HG02571 (cell line): ENCODE measurements around the gene UQCRC2.
"Not testable (repeated sequence)": the region's sequence is repeated elsewhere in the genome, so short reads cannot be mapped to it uniquely, and the experiment has no call there.

ENCODE experiments used
- ATAC-seq: cut with Tn5 transposase; IDR thresholded peaks from one replicate; pipeline ENCODE4 v1.9.1; 2021; ENCODE audit warnings: mild to moderate bottlenecking, moderate library complexity; ENCODE audit not compliant: unreplicated experiment

UQCRC2 gene

DNA sequence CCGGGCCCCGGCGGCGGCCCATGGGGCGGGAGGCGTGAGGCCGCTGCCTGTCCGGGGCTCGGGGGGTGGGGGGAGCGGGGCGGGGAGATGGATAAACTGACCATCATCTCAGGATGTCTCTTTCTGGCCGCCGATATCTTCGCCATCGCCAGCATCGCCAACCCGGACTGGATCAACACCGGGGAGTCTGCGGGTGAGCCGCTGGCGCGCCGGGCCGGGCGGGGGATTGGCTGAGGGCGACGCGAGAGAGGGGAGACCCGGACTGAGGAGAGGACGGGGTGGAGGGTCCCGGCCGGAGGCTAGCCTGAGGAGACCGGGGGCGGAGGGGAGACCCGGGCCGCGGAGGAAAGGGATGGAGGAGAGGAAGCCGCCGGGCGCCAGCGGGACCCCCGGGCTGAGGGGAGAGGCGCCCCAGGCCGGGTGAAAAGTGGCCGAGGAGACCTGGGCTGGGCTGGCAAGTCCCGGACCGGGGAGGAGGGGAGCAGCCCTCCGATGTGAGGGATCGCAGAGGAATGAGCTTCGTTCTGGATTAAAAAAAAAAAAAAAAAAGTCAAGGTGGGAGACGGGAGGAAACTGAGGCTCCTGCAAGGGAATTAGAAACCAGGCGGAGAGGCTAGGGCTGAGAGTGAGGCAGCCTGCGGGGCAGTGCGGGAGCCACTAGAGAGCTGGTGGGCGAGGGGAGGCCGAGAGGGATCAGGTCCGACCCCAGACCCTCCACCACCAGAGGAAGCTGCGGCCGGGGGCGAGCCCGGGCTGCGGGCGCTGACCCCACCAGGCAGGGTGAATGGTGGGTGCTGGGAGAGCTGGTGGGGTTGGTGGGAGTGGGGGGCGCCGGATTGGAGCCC, 55.3 kb downstream of the UQCRC2 start:
- ATAC-seq = no peak

DNA sequence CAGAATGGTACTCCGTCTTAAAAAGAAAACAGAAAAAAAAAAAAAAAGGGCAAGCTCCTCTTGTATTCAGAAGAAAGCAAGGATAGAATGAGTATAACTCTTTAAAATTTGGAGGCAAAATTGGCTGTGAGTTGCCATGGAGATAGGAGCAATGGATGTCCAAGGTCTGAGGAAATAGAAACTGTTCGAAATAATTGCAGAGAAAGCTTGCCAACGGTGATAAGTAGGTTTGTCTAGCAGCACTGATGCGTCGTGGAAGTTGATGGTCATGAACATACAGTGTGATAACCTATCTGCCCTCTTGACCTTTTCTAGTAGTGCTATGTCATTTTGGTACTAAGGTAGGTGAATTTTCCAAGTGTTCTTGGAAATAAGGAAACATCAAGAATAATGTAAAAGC, 57.7 kb downstream of the UQCRC2 start:
- ATAC-seq = no peak

DNA sequence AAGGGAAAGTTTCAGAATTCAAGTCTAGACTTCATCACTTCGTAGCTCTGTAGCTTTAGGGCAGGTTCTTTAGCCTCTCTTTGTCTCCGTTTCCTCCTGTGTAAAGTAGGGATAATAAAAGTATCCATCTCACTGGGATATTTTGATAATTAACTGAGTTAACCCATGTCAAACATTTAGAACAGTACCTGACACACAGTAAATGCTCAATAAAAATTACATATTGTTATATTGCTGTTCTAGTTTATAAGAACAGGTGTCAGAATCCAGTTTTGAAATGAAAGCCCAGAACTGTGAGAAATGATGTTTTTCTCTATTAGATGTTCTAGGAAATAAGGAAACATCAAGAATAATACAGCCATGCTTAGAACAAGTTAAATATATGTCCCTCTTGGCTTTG, 59.1 kb downstream of the UQCRC2 start:
- ATAC-seq = no peak

DNA sequence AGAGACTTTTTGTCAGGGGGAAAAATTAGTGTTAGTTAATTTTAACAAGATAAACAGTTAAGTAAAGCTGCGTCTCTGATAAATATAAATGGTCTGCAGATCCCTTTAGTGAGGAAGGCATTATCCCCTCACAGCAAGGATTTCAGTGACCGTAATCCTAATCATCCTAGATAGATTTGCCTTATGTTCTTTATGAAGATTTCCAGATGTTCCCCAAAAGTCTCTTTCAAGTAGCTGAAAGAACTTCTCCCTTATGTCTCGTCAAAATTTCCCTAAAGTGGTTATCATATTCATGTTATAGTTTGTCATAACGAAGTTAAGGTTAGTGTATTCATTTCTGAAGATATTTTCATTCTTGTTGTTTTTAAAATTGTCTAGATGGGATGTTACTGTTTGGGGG, 60.3 kb downstream of the UQCRC2 start:
- ATAC-seq = no peak

DNA sequence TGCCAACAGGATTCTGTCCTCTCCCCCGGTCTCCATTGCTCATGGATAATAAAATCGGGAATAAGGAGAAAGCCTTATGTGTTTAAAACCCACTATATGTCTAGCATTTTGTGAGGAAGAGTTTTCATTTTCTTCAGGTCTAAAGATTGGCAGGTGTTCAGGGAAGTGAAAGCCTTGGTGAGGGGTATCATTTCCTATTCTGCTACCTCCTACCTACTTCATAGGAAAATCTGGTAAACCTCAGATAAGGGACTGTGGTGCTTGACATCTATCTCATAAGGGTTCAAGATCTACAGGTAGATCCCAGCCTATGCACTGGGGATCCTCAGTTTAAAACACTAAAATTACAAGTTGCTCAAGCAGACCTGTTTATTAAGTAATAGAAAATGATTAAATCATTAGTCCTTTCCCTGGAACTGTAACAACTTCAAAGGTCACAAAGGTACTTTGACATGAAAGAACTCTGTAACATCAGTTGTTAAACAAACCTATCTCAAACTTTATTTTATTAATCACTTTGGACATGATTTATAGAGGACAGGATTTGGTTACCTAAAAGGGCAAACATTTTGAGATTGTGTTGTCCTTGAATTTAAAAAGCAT, 61.2 kb downstream of the UQCRC2 start:
- ATAC-seq = no peak

DNA sequence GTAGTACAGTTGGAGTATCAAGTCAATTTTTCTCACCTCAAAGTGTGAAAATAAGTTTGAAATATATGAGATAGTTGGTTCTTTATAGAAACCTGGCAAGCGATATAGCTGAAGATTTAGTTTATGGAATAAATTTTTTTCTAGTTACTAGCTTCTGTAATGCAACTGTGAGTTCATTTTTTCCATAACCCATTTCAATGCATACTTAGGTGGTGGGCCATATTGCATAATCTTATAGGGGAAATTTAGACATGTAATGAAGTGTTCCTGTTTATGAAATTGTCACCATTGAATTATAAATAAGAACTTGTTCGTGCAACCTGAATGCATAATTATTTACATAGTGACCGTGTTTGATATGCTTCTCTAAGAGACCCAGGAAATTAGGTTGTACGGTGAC, 63.8 kb downstream of the UQCRC2 start:
- ATAC-seq = no peak

DNA sequence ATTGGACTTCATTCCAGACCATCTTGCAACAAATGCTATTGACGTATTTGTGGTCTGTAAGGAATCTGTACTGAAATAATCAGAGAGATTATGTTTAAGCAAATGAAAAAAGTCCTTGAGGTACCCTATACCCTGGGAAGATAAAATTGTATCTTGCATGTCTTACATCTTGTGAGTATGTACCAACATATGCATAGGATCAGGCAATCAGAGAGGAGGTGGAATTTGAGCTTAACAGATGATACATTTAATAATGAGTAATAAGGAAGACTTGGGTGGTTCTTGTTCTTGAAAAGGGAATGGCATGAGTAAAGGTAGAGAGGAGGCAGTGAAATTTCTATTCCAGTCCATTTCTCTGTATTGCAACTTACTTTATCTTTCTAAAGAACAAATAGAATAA, 65.4 kb downstream of the UQCRC2 start:
- no peak for ATAC-seq

DNA sequence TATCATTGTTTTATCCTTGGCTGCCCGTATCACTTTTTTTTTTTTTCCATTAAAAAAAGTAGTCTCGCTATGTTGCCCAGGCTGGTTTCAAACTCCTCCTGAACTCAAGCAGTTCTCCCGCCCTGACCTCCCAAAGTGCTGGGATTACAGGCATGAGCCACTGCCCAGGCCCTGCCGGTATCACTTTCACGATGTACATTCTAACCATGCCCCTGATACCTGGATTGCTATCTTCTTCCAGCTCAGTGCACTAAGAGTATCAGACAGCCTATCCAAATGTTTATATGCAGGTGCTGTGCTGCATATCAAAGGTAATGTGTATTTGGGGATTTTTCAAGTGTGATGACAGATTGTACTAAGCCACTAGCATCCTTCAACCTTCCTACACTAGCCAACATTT, 69.0 kb downstream of the UQCRC2 start:
- no peak for ATAC-seq

DNA sequence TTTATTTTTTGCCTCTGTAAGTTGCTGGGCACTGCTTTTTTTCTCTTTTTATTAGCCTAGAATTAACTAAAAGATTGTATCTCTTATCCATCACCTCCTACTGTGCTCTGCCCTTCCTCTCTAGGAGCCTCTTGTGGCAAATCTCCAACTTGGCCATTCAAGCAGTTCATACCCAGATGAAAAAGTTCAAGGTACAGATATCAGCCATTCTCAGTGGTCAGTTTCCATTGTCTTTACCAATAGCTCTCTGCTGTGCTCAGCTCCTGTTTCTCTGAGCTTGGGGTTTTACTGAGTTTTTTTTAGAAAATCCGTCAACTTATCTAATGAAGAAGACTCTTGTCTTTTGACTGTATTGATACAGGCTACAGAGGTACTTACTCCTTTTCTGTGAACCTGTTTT, 70.3 kb downstream of the UQCRC2 start:
- no peak for ATAC-seq

DNA sequence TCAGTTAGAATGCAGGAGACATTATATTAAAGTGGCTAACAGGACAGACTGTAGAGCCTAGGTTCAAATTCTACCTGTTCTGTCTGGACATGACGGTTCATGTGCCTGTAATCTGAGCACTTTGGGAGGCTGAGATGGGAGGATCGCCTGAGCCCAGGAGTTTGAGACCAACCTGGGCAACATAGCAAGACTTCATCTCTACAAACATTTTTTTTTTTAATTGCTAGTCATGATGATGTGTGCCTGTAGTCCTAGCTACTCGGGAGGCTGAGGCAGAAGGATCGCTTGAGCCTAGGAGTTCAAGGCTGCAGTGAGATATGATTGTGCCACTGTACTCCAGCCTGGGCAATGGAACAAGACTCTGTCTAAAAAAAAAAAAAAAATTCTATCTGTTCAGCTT, 71.6 kb downstream of the UQCRC2 start:
- ATAC-seq = not testable (repeated sequence)

DNA sequence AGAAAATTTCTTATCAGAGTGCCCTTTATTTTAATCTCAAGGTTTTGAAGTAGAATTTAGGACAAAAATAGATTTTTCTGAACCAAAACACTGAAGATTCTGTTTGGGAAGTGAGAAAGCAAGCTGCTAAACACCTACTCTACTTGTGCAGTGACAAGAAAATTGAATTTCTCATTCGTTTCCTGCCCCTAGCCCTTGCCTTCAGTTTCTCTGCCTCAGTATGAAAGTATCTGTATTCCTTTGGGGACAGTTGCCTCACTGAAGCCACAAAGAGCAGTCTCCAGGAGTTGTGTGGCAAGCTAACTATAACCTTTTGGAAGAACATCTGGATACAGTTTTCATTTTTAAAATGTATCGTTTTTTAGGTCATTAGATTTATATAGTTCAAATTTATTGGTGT, 74.5 kb downstream of the UQCRC2 start:
- ATAC-seq = no peak

DNA sequence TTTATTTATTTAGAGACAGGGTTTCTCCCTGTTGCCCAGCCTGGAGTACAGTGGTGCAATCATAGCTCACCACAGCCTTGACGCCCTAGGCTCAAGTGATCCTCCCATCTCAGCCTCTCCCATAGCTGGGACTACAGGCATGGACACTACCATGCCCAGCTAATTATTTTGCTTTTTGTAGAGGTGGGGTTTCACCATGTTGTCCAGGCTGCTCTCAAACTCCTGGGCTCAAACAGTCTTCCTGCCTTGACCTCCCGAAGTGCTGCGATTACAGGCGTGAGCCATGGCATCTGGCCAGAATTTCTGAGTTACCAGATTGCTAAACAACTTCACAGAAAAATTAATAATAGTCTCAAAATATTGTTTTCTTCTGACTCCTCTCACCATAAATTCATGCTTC, 76.5 kb downstream of the UQCRC2 start:
- ATAC-seq = no peak

DNA sequence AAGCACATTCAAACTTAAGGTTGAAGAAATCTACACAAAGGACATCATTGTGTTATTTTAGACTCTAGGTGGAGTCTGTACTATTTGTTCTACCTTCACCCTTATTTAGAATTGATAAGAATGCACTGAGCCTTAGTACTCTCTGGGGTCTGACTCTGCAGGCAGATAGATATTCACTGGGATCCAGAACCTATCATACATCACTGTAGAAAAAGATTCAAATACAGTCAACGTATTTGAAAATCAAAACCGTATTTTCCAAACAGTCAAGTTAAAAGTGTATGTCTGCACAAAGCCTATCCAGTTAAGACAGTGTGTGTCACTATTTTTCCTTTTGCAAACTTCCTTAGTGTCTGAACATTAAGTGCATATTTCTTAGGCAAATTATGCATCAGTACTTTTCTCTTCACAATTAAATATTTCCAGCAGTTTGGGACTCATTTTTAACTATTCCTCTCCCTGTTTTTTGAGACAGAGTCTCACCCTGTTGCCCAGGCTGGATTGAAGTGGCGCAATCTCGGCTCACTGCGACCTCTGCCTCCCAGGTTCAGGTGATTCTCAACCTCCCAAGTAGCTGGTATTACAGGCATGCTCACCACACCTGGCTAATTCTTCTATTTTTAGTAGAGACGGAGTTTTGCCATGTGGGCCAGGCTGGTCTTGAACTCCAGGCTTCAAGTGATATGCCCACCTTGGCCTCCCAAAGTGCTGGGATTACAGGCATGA, 77.1 kb downstream of the UQCRC2 start:
- ATAC-seq = no peak

DNA sequence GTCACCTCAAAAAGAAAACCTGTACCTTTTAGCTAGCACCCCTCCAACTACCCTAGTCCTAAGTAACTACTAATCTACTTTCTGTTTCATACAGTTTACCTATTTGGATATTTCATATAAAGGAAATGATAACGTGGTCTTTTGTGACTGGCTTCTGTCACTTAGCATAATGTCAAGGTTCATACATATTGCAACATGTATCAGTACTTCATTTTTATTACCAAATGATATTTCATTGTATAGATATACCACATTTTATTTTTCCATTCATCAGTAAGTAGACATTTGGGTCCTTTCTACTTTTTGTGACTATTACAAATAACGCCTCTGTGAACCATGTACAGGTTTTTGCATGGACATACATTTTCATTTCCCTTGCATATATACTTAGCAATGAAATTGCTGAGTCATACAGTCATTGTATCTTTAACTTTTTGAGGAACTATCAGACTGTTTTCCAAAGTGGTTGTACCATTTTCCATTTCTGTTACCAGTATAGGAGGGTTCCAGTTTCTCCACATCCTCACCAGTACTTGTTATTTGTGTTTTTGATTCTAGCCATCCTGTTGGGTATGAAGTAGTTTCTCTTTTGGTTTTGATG, 78.4 kb downstream of the UQCRC2 start:
- ATAC-seq = no peak
